ENCODE results near the gene PRTG.
"Not testable (repeated sequence)": the region's sequence is repeated elsewhere in the genome, so short reads cannot be mapped to it uniquely, and the experiment has no call there.

GRCh38 chr15:55753433-55753832 lies 10.5 kb upstream of the PRTG start:
- TF ChIP-seq CTCF (IDR thresholded peaks at IDR 0.05); POLR2AphosphoS5 (IDR thresholded peaks at IDR 0.05; ENCODE audit: low read depth, low read length); SIN3A (IDR thresholded peaks at IDR 0.05; ENCODE audit: borderline replicate concordance, insufficient read depth, low read depth, low read length); TCF7L2 (IDR thresholded peaks at IDR 0.05; ENCODE audit: low read depth, low read length): not testable (repeated sequence)
